Stimulated activated CD8-positive, alpha-beta memory T cell treated with anti-CD3 and anti-CD28 coated beads, Interleukin-4, amount 100 ng/mL, for 24 hours (primary cell): ENCODE results near the gene FAM227B.

Experiments
- DNase-seq: peaks from one replicate; pipeline ENCODE4 v3.0.0-alpha.2; 2020; ENCODE audit warnings: low read depth

Gene FAM227B

GRCh38 chr15:49293941-49294340, 326.7 kb downstream of the FAM227B start:
- no peak for DNase-seq

GRCh38 chr15:49290191-49290590, 330.4 kb downstream of the FAM227B start:
- DNase-seq: no peak

GRCh38 chr15:49288391-49288790, 332.2 kb downstream of the FAM227B start:
- no peak for DNase-seq

GRCh38 chr15:49287481-49287880, 333.1 kb downstream of the FAM227B start:
- no peak for DNase-seq

GRCh38 chr15:49286649-49287404, 333.8 kb downstream of the FAM227B start:
- no peak for DNase-seq

GRCh38 chr15:49282366-49282765, 338.3 kb downstream of the FAM227B start:
- no peak for DNase-seq

GRCh38 chr15:49279521-49280456, 340.8 kb downstream of the FAM227B start:
- DNase-seq: no peak

GRCh38 chr15:49278751-49279150, 341.9 kb downstream of the FAM227B start:
- no peak for DNase-seq
